Thyroid gland (tissue), 4 donors: ENCODE results near the gene SLC6A9.

Source experiments
- CTCF ChIP-seq, 6 experiments: fragments of 200-600 bp in 3 of 6; fragments of 450-650 bp in 3 of 6; sonication (generic) in 3 of 6; IDR thresholded peaks; one replicate each; pipeline ENCODE4 v1.5.1; 2016 to 2019; ENCODE audit warnings: antibody characterized with exemption in 6 of 6, mild to moderate bottlenecking in 2 of 6, inconsistent platforms in 1 of 6, moderate library complexity in 1 of 6
- POLR2A ChIP-seq, 2 donors: fragments of 450-650 bp; IDR thresholded peaks; one replicate each; pipeline ENCODE4 v1.6.1; 2017; ENCODE audit warnings: antibody characterized with exemption in 2 of 2, mild to moderate bottlenecking in 2 of 2, moderate library complexity in 1 of 2

- TF ChIP-seq CTCF (IDR thresholded peaks at IDR 0.05) (no peak), POLR2A (IDR thresholded peaks at IDR 0.05) (no peak)
Measured at GRCh38 chr1:44024031-44024902, 7.0 kb downstream of the SLC6A9 start.
